ENCODE measurements around the gene TBCD.
"Not testable (repeated sequence)": the region's sequence is repeated elsewhere in the genome, so short reads cannot be mapped to it uniquely, and the experiment has no call there.

The TBCD gene

DNA sequence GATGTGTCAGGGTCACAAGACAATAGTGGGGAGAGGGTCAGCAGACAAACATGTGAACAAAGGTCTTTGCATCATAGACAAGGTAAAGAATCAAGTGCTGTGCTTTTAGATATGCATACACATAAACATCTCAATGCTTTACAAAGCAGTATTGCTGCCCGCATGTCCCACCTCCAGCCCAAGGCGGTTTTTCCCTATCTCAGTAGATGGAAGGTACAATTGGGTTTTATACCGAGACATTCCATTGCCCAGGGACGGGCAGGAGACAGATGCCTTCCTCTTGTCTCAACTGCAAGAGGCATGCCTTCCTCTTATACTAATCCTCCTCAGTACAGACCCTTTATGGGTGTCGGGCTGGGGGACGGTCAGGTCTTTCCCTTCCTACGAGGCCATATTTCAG lies 7.1 kb upstream of the TBCD start:
- H2BK15ac ChIP-seq (ENCODE audit: low read length); H3K27ac ChIP-seq (replicated peaks; ENCODE audit: low read length); H4K91ac ChIP-seq (ENCODE audit: low read depth, low read length, poor library complexity); H2BK5ac ChIP-seq (ENCODE audit: low read length); H3K4me2 ChIP-seq (ENCODE audit: insufficient read depth, low read length, poor library complexity, severe bottlenecking); H3K4me1 ChIP-seq (ENCODE audit: control insufficient read depth in 2 of 2, insufficient read depth in 1 of 2, low read depth in 1 of 2, low read length in 2 of 2); H2AFZ ChIP-seq (ENCODE audit: low read length); H3K27me3 ChIP-seq (ENCODE audit: control insufficient read depth in 3 of 3, insufficient read depth in 3 of 3, low read depth in 1 of 3, low read length in 3 of 3); H3K4me3 ChIP-seq (ENCODE audit: low read length in 2 of 2); H3K79me1 ChIP-seq (ENCODE audit: low read depth, low read length); H4K8ac ChIP-seq (ENCODE audit: low read depth, low read length); H2AK5ac ChIP-seq (ENCODE audit: low read depth, low read length); H2BK120ac ChIP-seq (ENCODE audit: low read depth, low read length); DNase-seq (ENCODE audit: low spot score); H3K14ac ChIP-seq (ENCODE audit: low read length); H3K18ac ChIP-seq (ENCODE audit: low read length); H3K4ac ChIP-seq (ENCODE audit: low read length); H2BK12ac ChIP-seq (ENCODE audit: low read length); H3K23ac ChIP-seq (ENCODE audit: low read depth, low read length, poor library complexity); H3K9ac ChIP-seq (ENCODE audit: low read depth, low read length, poor library complexity): not testable (repeated sequence)
- H3K9me3 ChIP-seq (replicated peaks in 1 of 2; ENCODE audit: control insufficient read depth in 2 of 2, insufficient read depth in 1 of 2, low read depth in 1 of 2, low read length in 2 of 2) = peaks cover 19 to 36% of the 10 kb centered on the region in 2 donors
- peaks cover 28 to 50% of the 10 kb centered on the region in 2 donors for H3K36me3 ChIP-seq (replicated peaks in 1 of 2; ENCODE audit: control insufficient read depth in 2 of 2, insufficient read depth in 2 of 2, low read length in 2 of 2)
- no CpG with 5 or more reads among the region's 7 CpGs for WGBS, 2 donors (ENCODE audit: extremely low coverage in 2 of 2, insufficient read length in 2 of 2, insufficient replicate concordance in 1 of 2)

DNA sequence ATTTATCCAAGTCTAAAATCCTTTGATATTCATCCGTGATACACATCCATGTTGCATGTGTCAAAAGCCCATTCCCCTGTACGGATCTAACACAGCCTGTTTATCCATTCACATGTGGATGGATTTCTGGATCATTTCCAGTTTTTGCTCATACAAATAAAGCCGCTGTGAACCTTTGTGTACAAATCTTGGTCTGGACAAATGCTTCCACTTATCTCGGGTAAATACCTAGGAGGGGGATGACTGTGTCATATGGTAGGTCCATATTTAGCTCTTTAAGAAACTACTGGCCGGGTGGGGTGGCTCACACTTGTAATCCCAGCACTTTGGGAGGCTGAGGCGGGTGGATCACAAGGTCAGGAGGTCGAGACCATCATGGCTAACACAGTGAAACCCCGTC lies 6.3 kb upstream of the TBCD start:
- H2AK5ac ChIP-seq (ENCODE audit: low read depth, low read length) = no peak overlapping the region
- no peak overlapping the region for H3K27ac ChIP-seq (replicated peaks; ENCODE audit: low read length)
- no peak overlapping the region for H2BK120ac ChIP-seq (ENCODE audit: low read depth, low read length)
- no peak overlapping the region for H2BK12ac ChIP-seq (ENCODE audit: low read length)
- H3K4me2 ChIP-seq (ENCODE audit: insufficient read depth, low read length, poor library complexity, severe bottlenecking) = no peak overlapping the region
- peaks cover 23 to 42% of the 10 kb centered on the region in 2 donors for H3K36me3 ChIP-seq (replicated peaks in 1 of 2; ENCODE audit: control insufficient read depth in 2 of 2, insufficient read depth in 2 of 2, low read length in 2 of 2)
- no peak overlapping the region for H3K9ac ChIP-seq (ENCODE audit: low read depth, low read length, poor library complexity)
- H3K79me1 ChIP-seq (ENCODE audit: low read depth, low read length) = no peaks in the 10 kb centered on the region
- H3K9me3 ChIP-seq (replicated peaks in 1 of 2; ENCODE audit: control insufficient read depth in 2 of 2, insufficient read depth in 1 of 2, low read depth in 1 of 2, low read length in 2 of 2) = peaks cover 23 to 35% of the 10 kb centered on the region in 2 donors
- no CpG with 5 or more reads among the region's 8 CpGs for WGBS, 2 donors (ENCODE audit: extremely low coverage in 2 of 2, insufficient read length in 2 of 2, insufficient replicate concordance in 1 of 2)
- H4K8ac ChIP-seq (ENCODE audit: low read depth, low read length) = no peak overlapping the region
- H3K23ac ChIP-seq (ENCODE audit: low read depth, low read length, poor library complexity) = no peak overlapping the region
- no peak overlapping the region for H3K4me3 ChIP-seq (ENCODE audit: low read length in 2 of 2)
- no peak overlapping the region for H3K18ac ChIP-seq (ENCODE audit: low read length)
- no peak for DNase-seq (ENCODE audit: low spot score)
- H3K27me3 ChIP-seq (ENCODE audit: control insufficient read depth in 3 of 3, insufficient read depth in 3 of 3, low read depth in 1 of 3, low read length in 3 of 3) = peaks cover 0 to 5% (median 2%) of the 10 kb centered on the region in 3 experiments
- H2BK5ac ChIP-seq (ENCODE audit: low read length) = no peak overlapping the region
- H3K4ac ChIP-seq (ENCODE audit: low read length) = no peak overlapping the region
- no peak overlapping the region for H2BK15ac ChIP-seq (ENCODE audit: low read length)
- no peak overlapping the region for H3K14ac ChIP-seq (ENCODE audit: low read length)
- no peak overlapping the region for H4K91ac ChIP-seq (ENCODE audit: low read depth, low read length, poor library complexity)
- peaks cover 0 to 3% of the 10 kb centered on the region in 2 donors for H3K4me1 ChIP-seq (ENCODE audit: control insufficient read depth in 2 of 2, insufficient read depth in 1 of 2, low read depth in 1 of 2, low read length in 2 of 2)
- no peak overlapping the region for H2AFZ ChIP-seq (ENCODE audit: low read length)

DNA sequence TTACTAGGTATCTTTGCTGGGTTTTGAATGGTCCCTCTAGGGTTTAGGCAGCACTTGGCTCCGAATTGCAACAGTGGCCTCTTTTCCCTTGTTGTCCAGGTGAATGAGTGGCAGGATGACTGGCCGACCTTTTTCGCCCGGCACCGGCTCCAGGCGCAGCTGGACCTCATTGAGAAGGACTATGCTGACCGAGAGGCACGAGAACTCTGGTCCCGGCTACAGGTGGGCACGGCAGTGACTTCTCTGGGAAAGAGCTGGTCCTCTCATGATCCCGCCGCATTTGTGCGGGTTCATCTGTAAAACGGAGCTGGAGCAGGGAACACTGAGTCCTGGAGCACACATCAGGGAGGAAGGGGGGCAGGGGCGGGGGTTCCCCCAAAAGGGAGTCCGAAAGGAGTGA lies 3.1 kb upstream of the TBCD start:
- Histone ChIP-seq H2AFZ (ENCODE audit: low read length) (no peak overlapping the region), H3K36me3 (replicated peaks in 1 of 2; ENCODE audit: control insufficient read depth in 2 of 2, insufficient read depth in 2 of 2, low read length in 2 of 2) (peaks cover 1 to 11% of the 10 kb centered on the region in 2 donors), H2BK120ac (ENCODE audit: low read depth, low read length) (no peak overlapping the region), H3K27me3 (ENCODE audit: control insufficient read depth in 3 of 3, insufficient read depth in 3 of 3, low read depth in 1 of 3, low read length in 3 of 3) (peaks cover 0 to 8% (median 2%) of the 10 kb centered on the region in 3 experiments), H2BK5ac (ENCODE audit: low read length) (no peak overlapping the region), H3K4me1 (ENCODE audit: control insufficient read depth in 2 of 2, insufficient read depth in 1 of 2, low read depth in 1 of 2, low read length in 2 of 2) (peaks cover 4 to 6% of the 10 kb centered on the region in 2 donors), H3K14ac (ENCODE audit: low read length) (no peak overlapping the region), H4K8ac (ENCODE audit: low read depth, low read length) (no peak overlapping the region), H3K9ac (ENCODE audit: low read depth, low read length, poor library complexity) (no peak overlapping the region), H3K79me1 (ENCODE audit: low read depth, low read length) (peaks cover 9% of the 10 kb centered on the region), H3K27ac (replicated peaks; ENCODE audit: low read length) (no peak overlapping the region), H2BK12ac (ENCODE audit: low read length) (no peak overlapping the region), H3K9me3 (replicated peaks in 1 of 2; ENCODE audit: control insufficient read depth in 2 of 2, insufficient read depth in 1 of 2, low read depth in 1 of 2, low read length in 2 of 2) (peaks cover 6 to 19% of the 10 kb centered on the region in 2 donors), H2AK5ac (ENCODE audit: low read depth, low read length) (no peak overlapping the region), H3K4me3 (ENCODE audit: low read length in 2 of 2) (no peak overlapping the region), H3K4ac (ENCODE audit: low read length) (no peak overlapping the region), H4K91ac (ENCODE audit: low read depth, low read length, poor library complexity) (no peak overlapping the region), H3K4me2 (ENCODE audit: insufficient read depth, low read length, poor library complexity, severe bottlenecking) (no peak overlapping the region), H2BK15ac (ENCODE audit: low read length) (no peak overlapping the region), H3K23ac (ENCODE audit: low read depth, low read length, poor library complexity) (no peak overlapping the region), H3K18ac (ENCODE audit: low read length) (no peak overlapping the region)
- no CpG with 5 or more reads among the region's 16 CpGs for WGBS, 2 donors (ENCODE audit: extremely low coverage in 2 of 2, insufficient read length in 2 of 2, insufficient replicate concordance in 1 of 2)
- DNase-seq (ENCODE audit: low spot score) = no peak

DNA sequence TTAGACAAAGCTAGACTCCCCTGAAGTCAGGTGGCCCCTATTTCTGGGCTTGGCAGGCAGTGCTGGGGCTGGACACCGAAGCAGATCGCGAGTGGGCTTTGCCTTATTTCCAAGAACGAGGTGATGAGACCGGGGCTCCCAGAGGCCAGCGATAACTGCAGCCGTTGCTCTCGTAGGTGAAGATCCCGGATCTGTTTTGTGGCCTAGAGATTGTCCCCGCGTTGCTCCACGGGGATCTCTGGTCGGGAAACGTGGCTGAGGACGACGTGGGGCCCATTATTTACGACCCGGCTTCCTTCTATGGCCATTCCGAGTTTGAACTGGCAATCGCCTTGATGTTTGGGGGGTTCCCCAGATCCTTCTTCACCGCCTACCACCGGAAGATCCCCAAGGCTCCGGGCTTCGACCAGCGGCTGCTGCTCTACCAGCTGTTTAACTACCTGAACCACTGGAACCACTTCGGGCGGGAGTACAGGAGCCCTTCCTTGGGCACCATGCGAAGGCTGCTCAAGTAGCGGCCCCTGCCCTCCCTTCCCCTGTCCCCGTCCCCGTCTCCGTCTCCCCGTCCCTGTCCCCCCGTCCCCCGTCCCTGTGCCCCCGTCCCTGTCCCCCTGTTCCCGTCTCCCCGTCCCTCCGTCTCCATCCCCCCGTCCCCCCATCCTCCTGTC lies 1.5 kb upstream of the TBCD start:
- Histone ChIP-seq H3K9ac (ENCODE audit: low read depth, low read length, poor library complexity) (no peak overlapping the region), H3K27ac (replicated peaks; ENCODE audit: low read length) (no peak overlapping the region), H3K23ac (ENCODE audit: low read depth, low read length, poor library complexity) (peak overlapping the region; percentile 77), H3K4ac (ENCODE audit: low read length) (no peak overlapping the region), H3K4me1 (ENCODE audit: control insufficient read depth in 2 of 2, insufficient read depth in 1 of 2, low read depth in 1 of 2, low read length in 2 of 2) (peaks cover 9 to 10% of the 10 kb centered on the region in 2 donors), H2BK15ac (ENCODE audit: low read length) (no peak overlapping the region), H4K91ac (ENCODE audit: low read depth, low read length, poor library complexity) (no peak overlapping the region), H2BK12ac (ENCODE audit: low read length) (no peak overlapping the region), H4K8ac (ENCODE audit: low read depth, low read length) (no peak overlapping the region), H2BK120ac (ENCODE audit: low read depth, low read length) (no peak overlapping the region), H3K9me3 (replicated peaks in 1 of 2; ENCODE audit: control insufficient read depth in 2 of 2, insufficient read depth in 1 of 2, low read depth in 1 of 2, low read length in 2 of 2) (peaks cover 5 to 16% of the 10 kb centered on the region in 2 donors), H3K4me3 (ENCODE audit: low read length in 2 of 2) (no peak overlapping the region), H3K79me1 (ENCODE audit: low read depth, low read length) (peaks cover 9% of the 10 kb centered on the region), H2AFZ (ENCODE audit: low read length) (no peak overlapping the region), H2AK5ac (ENCODE audit: low read depth, low read length) (peak overlapping the region; percentile 43), H3K27me3 (ENCODE audit: control insufficient read depth in 3 of 3, insufficient read depth in 3 of 3, low read depth in 1 of 3, low read length in 3 of 3) (peaks cover 0 to 8% (median 2%) of the 10 kb centered on the region in 3 experiments), H2BK5ac (ENCODE audit: low read length) (no peak overlapping the region), H3K14ac (ENCODE audit: low read length) (peak overlapping the region; percentile 4), H3K4me2 (ENCODE audit: insufficient read depth, low read length, poor library complexity, severe bottlenecking) (no peak overlapping the region), H3K36me3 (replicated peaks in 1 of 2; ENCODE audit: control insufficient read depth in 2 of 2, insufficient read depth in 2 of 2, low read length in 2 of 2) (peaks cover 0 to 11% of the 10 kb centered on the region in 2 donors), H3K18ac (ENCODE audit: low read length) (no peak overlapping the region)
- no CpG with 5 or more reads among the region's 40 CpGs for WGBS, 2 donors (ENCODE audit: extremely low coverage in 2 of 2, insufficient read length in 2 of 2, insufficient replicate concordance in 1 of 2)
- no peak for DNase-seq (ENCODE audit: low spot score)
